DND-41 (cell line): Measurements from ENCODE around the gene RARB.

Experiments used
- CTCF ChIP-seq: IDR thresholded peaks from 2 replicates; pipeline ENCODE4 v1.5.1; 2012; ENCODE audit warnings: borderline replicate concordance, low read length, moderate library complexity, mild to moderate bottlenecking; ENCODE audit not compliant: poor library complexity, severe bottlenecking; ENCODE audit errors: extremely low read depth
- EZH2 ChIP-seq: IDR thresholded peaks from 3 replicates; pipeline ENCODE4 v1.6.1; 2012; ENCODE audit warnings: borderline replicate concordance, low read depth, mild to moderate bottlenecking, moderate library complexity, low read length, inconsistent platforms; ENCODE audit not compliant: severe bottlenecking

- TF ChIP-seq EZH2, result no peak
- no peak for TF ChIP-seq CTCF
Observed at GRCh38 chr3:25489858-25490593, 62.0 kb downstream of the RARB start.
